SK-N-MC (cell line): Measurements from ENCODE around the gene CAPN12.
"Not testable (repeated sequence)": the region's sequence is repeated elsewhere in the genome, so short reads cannot be mapped to it uniquely, and the experiment has no call there.

Source experiments
- DNase-seq: peaks from one replicate; pipeline ENCODE4 v3.0.0-alpha.2; 2011; ENCODE audit warnings: low read depth, low spot score
- H3K27ac ChIP-seq: fragments of 200-600 bp; sonication (generic); 2 replicates; pipeline ENCODE4 v1.5.1; 2016; ENCODE audit warnings: mixed run types
- H3K36me3 ChIP-seq: fragments of 200-600 bp; sonication (generic); 2 replicates; pipeline ENCODE4 v1.6.1; 2017; ENCODE audit warnings: antibody characterized with exemption, low read length, mixed read lengths; ENCODE audit not compliant: insufficient read depth
- H3K4me3 ChIP-seq: fragments of 200-600 bp; sonication (generic); 2 replicates; pipeline ENCODE4 v1.5.1; 2016
- H3K9ac ChIP-seq: fragments of 200-600 bp; sonication (generic); 2 replicates; pipeline ENCODE4 v1.8.0; 2017; ENCODE audit warnings: mixed run types, mixed read lengths; ENCODE audit not compliant: insufficient read length
- H3K9me3 ChIP-seq: fragments of 200-600 bp; sonication (generic); 2 replicates; pipeline ENCODE4 v1.6.1; 2017; ENCODE audit warnings: low read depth, mild to moderate bottlenecking, antibody characterized with exemption, low read length, moderate library complexity, mixed read lengths
- EZH2 ChIP-seq: fragments of 200-600 bp; sonication (generic); IDR thresholded peaks from one replicate; pipeline ENCODE4 v1.6.1; 2017; ENCODE audit warnings: antibody characterized with exemption
- FOXP2 ChIP-seq: optimal IDR thresholded peaks from 2 replicates; pipeline ENCODE3; 2011; ENCODE audit warnings: mild to moderate bottlenecking, moderate library complexity; ENCODE audit not compliant: insufficient read depth; ENCODE audit errors: extremely low read length, control extremely low read depth
- POLR2AphosphoS5 ChIP-seq: IDR thresholded peaks from 2 replicates; pipeline ENCODE4 v1.6.1; 2012; ENCODE audit warnings: mild to moderate bottlenecking, low read depth, low read length, borderline replicate concordance

Gene CAPN12

DNA sequence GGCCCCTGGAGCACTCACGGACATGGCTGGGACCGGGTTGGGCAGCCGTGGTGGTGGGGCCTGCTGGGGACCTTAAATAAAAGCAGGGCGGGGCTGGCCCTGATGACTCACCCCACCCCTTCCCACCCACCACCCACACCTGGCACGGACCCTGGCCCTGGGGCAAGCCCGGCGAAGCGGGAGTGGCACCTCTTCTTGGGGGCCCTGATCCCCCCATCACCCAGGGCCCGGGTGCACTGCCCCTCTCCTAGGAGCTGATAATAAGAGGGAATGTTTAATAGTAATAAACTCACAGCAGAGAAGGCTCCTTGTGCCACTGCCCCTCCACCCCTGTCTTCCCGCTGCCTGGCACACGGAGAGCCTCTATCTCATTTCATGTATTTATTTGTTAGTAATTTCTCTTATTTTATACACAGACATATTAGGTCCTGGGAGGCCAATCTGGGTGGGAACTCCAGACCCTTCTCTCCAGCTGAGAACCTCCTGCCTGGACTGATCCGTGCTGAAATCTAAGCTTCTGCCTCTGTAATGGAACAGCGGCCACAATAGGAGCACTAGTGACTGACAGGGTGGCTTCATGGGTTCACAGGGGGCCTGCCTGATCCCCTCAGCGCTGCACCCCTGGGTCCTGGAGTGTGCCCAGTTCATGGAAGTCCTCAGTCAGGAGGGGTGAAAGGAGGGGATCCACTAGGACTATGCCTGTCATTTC is 29.3 kb upstream of the CAPN12 start, which contains the start of gene LGALS7:
LGALS7 (minus strand) TSS at position 49 of the 709 bp plus-strand sequence; CDS start at position 24, 25 bp downstream.
- no peak for TF ChIP-seq POLR2AphosphoS5
- TF ChIP-seq FOXP2, result no peak
- TF ChIP-seq EZH2, result no peak
- no peak for DNase-seq
- H3K27ac ChIP-seq, result no peak within 1 kb of the TSS
- H3K36me3 ChIP-seq, result no peaks in the 10 kb centered on the region
- no peaks in the 10 kb centered on the region for H3K9me3 ChIP-seq
- H3K9ac ChIP-seq, result no peak within 1 kb of the TSS
- H3K4me3 ChIP-seq, result no peak within 1 kb of the TSS

DNA sequence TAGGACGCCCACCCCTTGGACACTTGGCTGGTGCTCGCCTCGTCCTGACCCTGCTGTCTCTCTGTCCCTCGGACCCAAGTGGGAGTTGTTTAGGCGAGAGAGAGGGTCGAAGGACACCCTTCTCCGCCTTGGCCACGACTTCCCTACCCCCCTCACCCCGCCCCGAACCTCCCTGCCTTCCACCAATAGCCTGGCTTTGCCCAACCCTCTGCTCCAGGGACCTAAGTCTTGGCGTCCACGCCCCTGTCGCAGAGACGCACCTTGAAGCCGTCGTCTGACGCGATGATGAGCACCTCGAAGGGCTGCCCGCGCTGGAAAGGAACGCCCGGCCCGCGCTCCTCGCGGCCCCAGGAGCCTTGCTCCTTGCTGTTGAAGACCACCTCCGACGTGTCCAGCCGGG is 27.3 kb upstream of the CAPN12 start:
- not testable (repeated sequence) for H3K9me3 ChIP-seq, H3K4me3 ChIP-seq, H3K9ac ChIP-seq, DNase-seq, H3K36me3 ChIP-seq, H3K27ac ChIP-seq

DNA sequence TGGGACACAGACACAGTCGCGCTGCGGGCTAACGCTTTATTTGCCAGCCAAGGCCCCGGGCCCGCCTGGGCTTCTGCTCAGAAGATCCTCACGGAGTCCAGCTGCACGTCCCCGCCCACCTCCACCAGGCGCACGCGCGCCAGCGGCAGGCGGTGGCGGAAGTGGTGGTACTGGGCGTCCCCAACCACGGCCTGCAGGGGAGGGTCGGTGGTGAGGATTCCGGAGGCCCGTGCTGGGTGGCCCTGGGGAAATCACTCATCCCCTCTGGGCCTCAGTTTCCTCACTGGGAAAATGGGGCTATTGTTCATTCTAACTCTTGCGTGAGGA is 26.6 kb upstream of the CAPN12 start:
- not testable (repeated sequence) for H3K9ac ChIP-seq, H3K36me3 ChIP-seq, H3K9me3 ChIP-seq, H3K27ac ChIP-seq, H3K4me3 ChIP-seq, DNase-seq

DNA sequence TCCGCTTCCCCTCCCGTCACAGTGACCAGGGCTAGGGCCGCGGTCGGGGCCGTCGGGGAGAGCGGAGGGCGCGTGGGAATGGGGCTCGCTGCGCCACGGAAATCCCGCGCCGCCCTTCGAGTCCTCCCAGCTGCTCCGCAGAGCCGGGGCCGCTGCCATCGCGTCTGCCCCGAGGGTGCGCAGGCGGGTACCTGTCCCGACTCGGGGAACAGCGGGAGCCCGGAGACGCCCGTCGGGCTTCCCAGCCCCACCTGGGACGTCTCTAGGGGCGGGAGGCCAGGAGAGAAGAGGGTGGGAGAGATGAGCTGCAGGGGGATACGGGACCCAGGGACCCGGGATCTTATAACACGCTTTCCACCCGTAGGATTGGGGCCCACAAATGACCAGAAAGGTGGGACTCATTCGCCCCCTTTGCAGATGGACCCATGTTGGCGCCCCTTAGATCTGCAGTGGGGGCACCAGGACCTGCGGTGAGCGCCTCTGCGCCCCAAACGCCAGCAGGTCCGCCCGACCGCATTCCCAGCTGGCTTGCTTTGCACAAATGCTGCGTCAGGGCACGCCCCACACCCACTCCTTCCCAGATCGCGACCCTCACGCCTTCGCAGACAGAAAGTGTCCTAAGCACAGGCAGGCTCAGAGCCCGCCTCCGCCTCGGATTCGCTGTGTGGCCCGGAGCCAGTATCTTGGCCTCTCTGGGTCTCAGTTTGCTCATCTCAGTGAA is 26.1 kb upstream of the CAPN12 start:
- H3K9ac ChIP-seq, H3K9me3 ChIP-seq, H3K4me3 ChIP-seq, H3K27ac ChIP-seq, DNase-seq, H3K36me3 ChIP-seq: not testable (repeated sequence)

DNA sequence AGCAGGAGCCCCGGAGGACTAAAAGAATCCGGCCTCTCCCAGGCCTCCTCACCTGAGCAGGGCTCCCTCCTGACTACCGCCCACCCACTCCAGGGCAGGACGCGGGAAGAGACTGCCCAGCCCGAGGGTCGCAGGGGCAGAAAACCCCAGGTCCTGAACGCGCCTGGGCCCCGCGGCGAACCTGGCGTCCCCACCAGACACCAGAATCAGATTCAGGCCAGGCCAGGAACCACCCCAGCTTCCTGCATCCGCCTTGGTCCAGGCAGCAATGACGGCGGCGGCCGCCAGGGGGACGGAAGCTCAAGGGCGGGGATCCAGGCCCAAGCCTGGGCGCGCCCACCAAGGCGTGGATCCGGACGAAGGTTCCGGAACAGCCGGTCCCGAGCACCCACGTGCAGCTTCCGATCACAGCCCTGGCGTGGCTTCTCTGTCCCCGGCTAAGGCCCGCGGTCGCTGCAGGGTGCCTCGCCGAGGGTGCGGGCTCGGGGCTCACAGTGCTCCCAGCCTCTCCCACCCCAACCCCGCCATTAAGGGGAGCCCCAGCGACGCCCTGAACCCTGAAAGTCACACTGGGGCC is 25.4 kb upstream of the CAPN12 start:
- no peak for DNase-seq
- H3K36me3 ChIP-seq, result no peaks in the 10 kb centered on the region
- H3K27ac ChIP-seq, result no peak overlapping the region
- H3K9ac ChIP-seq, result no peak overlapping the region
- no peak for TF ChIP-seq POLR2AphosphoS5
- H3K4me3 ChIP-seq, result no peak overlapping the region
- no peaks in the 10 kb centered on the region for H3K9me3 ChIP-seq

DNA sequence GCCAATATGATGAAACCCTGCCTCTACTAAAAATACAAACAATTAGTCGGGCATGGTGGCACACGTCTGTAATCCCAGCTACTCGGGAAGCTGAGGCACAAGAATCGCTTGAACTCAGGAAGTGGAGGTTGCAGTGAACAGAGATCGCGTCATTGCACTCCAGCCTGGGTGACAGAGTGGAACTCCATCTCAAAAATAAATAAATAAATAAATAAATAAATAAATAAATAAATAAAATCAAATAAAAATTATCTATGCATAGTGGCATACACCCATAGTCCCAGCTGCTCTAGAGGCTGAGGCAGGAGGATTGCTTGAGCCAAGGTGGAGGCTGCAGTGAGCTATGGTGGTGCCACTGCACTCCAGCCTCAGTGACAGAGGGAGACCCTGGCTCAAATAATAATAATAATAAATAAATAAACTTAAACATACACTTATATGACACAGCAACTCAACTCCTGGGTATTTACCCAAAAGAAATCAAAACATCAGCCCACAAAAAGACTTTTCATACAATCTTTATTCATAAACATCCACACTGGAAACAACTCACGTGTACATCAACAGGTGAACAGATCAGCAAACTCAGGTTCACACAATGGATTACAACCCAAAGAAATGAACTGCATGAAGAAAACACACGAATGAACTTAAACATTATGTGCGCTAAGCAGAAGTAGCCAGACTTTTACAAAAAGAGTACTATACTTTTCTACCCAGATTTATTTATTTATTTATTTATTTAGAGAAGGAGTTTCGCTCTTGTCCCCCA is 22.2 kb upstream of the CAPN12 start:
- Histone ChIP-seq H3K9me3 (no peaks in the 10 kb centered on the region), H3K4me3 (no peak overlapping the region), H3K9ac (no peak overlapping the region), H3K27ac (no peak overlapping the region), H3K36me3 (no peaks in the 10 kb centered on the region)
- TF ChIP-seq EZH2 (no peak), POLR2AphosphoS5 (no peak), FOXP2 (no peak)
- DNase-seq, result no peak

DNA sequence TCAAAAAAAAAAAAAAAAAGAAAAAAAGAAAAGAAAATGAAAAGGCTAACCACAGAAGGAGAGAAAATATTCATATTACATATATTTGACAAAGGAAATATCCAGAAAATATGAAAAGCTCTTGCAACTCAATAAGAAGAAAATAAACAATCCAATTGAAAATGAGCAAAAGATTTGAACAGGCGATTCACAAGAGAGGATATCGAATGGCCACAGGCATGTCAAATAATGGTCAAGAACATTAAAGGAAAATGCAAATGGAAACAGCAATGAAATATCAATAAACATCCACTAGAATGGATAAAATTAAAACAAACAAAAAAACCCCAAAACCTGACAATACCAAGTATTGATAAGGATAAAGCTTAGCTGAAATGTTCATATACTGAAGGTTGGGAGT is 20.9 kb upstream of the CAPN12 start:
- H3K9me3 ChIP-seq, result no peaks in the 10 kb centered on the region
- TF ChIP-seq POLR2AphosphoS5 (no peak), FOXP2 (no peak), EZH2 (no peak)

DNA sequence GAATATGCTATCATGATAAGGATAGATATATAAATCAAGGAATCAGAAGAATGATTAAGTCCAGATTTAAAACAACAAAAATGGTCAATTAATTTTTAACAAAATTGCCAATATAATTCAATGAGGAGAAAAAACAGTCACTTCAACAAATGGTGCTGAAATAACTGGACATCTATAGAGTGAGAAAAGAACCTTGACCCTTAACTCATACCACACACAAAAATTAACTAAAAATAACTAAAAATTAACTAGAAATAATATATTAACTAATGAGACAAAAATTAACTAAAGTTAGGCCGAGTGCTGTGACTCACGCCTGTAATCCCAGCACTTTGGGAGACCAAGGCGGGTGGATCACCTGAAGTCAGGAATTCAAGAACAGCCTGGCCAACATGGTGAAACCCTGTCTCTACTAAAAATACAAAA is 19.5 kb upstream of the CAPN12 start:
- H3K27ac ChIP-seq, result no peak overlapping the region
- H3K36me3 ChIP-seq, result no peaks in the 10 kb centered on the region
- TF ChIP-seq EZH2, result no peak
- no peak for TF ChIP-seq FOXP2
- no peak for TF ChIP-seq POLR2AphosphoS5
- H3K4me3 ChIP-seq, result no peak overlapping the region
- H3K9ac ChIP-seq, result no peak overlapping the region
- DNase-seq, result no peak
- H3K9me3 ChIP-seq, result no peaks in the 10 kb centered on the region

More for the DNA sequence above, 20.9 kb upstream of the CAPN12 start:
- Histone ChIP-seq H3K27ac (no peak overlapping the region), H3K9ac (no peak overlapping the region), H3K36me3 (no peaks in the 10 kb centered on the region), H3K4me3 (no peak overlapping the region)
- no peak for DNase-seq

DNA sequence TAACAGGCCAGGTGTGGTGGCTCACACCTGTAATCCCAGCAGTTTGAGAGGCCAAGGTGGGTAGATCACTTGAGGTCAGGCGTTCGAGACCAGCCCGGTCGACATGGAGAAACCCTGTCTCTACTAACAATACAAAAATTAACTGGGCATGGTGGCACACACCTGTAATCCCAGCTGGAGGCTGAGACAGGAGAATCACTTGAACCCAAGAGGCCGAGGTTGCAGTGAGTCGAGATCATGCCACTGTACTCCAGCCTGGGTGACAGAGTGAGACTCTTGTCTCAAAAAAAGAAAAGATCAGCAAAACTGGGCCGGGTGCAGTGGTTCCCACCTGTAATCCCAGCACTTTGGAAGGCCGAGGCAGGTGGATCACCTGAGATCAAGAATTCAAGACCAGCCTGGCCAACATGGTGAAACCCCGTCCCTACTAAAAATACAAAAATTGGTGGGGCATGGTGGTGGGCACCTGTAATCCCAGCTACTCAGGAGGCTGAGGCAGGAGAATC is 17.7 kb upstream of the CAPN12 start:
- not testable (repeated sequence) for H3K9me3 ChIP-seq, H3K36me3 ChIP-seq

DNA sequence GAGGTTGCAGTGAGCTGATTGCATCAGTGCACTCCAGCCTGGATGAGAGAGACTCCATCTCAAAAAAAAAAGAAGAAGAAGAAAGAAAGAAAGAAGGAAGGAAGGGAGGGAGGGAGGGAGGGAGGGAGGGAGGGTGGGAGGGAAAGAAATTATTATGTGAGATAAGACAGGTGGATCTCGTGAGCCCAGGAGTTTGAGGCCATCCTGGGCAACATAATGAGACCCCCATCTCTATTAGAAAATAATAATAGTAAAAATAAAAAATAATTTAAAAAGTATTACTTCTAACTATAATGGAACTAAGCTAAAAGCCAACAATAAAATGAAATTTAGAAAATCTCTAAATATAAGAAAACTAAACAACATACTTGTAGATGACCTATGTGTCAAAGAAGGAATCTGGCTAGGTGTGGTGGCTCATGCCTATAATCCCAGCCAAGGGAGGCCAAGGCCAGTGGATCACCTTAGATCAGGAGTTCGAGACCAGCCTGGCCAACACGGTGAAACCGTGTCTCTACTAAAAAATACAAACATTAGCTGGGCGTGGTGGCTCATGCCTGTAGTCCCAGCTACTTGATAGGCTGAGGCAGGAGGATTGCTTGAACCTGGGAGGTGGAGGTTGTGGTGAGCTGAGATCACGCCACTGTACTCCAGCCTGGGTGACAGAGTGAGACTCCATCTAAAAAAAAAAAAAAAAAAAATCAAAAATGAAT is 16.7 kb upstream of the CAPN12 start:
- not testable (repeated sequence) for H3K36me3 ChIP-seq, H3K27ac ChIP-seq, H3K9ac ChIP-seq, H3K9me3 ChIP-seq, DNase-seq, H3K4me3 ChIP-seq

More for the DNA sequence above, 17.7 kb upstream of the CAPN12 start:
- not testable (repeated sequence) for DNase-seq, H3K4me3 ChIP-seq, H3K27ac ChIP-seq, H3K9ac ChIP-seq
